Nephron (organoid): ENCODE results near the gene ARHGAP29.

Source experiments
- H3K27ac Mint-ChIP-seq, 3 experiments: 2 replicates each; pipeline ENCODE4 v1.8.0; 2020; ENCODE audit warnings: mixed read lengths in 3 of 3, mild to moderate bottlenecking in 2 of 3, moderate library complexity in 1 of 3
- H3K27me3 Mint-ChIP-seq: 2 replicates; pipeline ENCODE4 v1.8.0; 2021; ENCODE audit warnings: low read depth, mild to moderate bottlenecking, moderate library complexity, mixed read lengths
- H3K36me3 Mint-ChIP-seq: 2 replicates; pipeline ENCODE4 v1.8.0; 2020; ENCODE audit warnings: low read depth, mixed read lengths
- H3K4me1 Mint-ChIP-seq: 2 replicates; pipeline ENCODE4 v1.8.0; 2020; ENCODE audit warnings: mixed read lengths
- H3K4me3 Mint-ChIP-seq, 3 experiments: 2 replicates each; pipeline ENCODE4 v1.8.0; 2020; ENCODE audit warnings: mild to moderate bottlenecking in 3 of 3, mixed read lengths in 3 of 3, moderate library complexity in 2 of 3
- H3K9me3 Mint-ChIP-seq: 2 replicates; pipeline ENCODE4 v1.8.0; 2020; ENCODE audit warnings: mixed read lengths
- TF ChIP-seq, protein P1 (sequence below), 3 experiments: fragments of 200-600 bp; sonication (generic); IDR thresholded peaks; one replicate each; pipeline ENCODE4 v1.5.0; 2021; ENCODE audit warnings: antibody characterized with exemption in 3 of 3; ENCODE audit not compliant: unreplicated experiment in 3 of 3

The ARHGAP29 gene

DNA sequence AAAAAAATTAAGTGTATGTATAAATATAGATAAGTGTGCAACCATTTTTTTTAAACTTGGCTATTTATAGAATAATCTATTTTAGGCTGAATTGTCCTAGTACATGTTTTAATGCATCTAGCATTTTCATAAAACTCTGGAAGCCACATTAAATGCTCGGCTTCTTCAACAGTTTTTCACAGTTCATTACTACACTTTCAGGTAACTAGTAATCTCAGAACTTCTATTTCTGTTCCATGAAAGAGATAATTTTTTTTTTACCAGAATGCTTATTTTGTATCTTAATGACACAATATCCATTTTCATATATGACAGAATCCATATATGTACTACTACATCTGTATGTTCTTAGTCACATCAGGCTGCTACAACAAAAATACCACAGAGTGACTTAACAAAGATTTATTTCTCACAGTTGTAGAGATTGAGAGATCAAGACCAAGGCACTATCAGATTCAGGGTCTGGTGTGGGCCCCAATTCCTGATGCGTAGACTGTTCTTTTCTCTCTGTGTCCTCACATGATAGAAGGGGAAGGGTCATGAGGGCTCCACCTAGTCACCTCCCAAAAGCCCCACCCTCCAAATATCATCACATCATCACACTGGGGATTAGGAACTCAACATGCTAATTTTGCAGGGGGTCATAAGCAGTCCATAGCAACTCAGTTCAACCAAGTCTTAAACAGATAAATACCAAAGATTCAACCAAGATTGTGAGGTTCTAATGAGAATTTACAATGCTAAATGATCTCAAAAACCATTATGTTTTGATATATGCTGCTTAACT, 43.1 kb downstream of the ARHGAP29 start:
- Mint-ChIP-seq H3K9me3 (no peaks in the 10 kb centered on the region), H3K36me3 (peaks cover 28% of the 10 kb centered on the region), H3K27me3 (no peaks in the 10 kb centered on the region), H3K4me3 (no peak overlapping the region), H3K4me1 (no peaks in the 10 kb centered on the region), H3K27ac (no peak overlapping the region)
- TF ChIP-seq, protein P1, sequence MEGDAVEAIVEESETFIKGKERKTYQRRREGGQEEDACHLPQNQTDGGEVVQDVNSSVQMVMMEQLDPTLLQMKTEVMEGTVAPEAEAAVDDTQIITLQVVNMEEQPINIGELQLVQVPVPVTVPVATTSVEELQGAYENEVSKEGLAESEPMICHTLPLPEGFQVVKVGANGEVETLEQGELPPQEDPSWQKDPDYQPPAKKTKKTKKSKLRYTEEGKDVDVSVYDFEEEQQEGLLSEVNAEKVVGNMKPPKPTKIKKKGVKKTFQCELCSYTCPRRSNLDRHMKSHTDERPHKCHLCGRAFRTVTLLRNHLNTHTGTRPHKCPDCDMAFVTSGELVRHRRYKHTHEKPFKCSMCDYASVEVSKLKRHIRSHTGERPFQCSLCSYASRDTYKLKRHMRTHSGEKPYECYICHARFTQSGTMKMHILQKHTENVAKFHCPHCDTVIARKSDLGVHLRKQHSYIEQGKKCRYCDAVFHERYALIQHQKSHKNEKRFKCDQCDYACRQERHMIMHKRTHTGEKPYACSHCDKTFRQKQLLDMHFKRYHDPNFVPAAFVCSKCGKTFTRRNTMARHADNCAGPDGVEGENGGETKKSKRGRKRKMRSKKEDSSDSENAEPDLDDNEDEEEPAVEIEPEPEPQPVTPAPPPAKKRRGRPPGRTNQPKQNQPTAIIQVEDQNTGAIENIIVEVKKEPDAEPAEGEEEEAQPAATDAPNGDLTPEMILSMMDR (IDR thresholded peaks at IDR 0.05; ENCODE audit: unreplicated experiment in 3 of 3), result no peak

DNA sequence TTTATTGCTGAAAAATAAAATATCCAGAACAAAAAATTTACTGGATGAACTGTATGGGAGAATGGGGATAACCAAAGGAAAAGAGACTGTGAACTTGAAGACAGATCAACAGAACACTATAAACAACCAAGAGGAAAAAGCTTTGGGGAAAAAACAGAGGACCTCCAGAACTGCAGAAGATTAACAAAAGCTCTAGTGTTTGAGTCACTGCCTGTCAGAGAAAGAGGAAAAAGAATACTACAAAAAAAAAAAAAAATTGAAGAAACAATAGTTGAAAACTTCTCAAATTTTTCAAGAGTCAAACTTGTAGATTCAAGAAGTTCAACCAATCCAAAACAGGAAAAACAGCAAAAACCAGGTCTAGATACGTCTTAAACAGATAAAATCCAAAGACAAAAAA, 44.3 kb downstream of the ARHGAP29 start:
- H3K9me3 Mint-ChIP-seq, result no peaks in the 10 kb centered on the region
- no peaks in the 10 kb centered on the region for H3K27me3 Mint-ChIP-seq
- H3K27ac Mint-ChIP-seq, result no peak overlapping the region
- H3K36me3 Mint-ChIP-seq, result peaks cover 24% of the 10 kb centered on the region
- H3K4me3 Mint-ChIP-seq, result no peak overlapping the region
- TF ChIP-seq, protein P1 (IDR thresholded peaks at IDR 0.05; ENCODE audit: unreplicated experiment in 3 of 3), result no peak
- H3K4me1 Mint-ChIP-seq, result no peaks in the 10 kb centered on the region

DNA sequence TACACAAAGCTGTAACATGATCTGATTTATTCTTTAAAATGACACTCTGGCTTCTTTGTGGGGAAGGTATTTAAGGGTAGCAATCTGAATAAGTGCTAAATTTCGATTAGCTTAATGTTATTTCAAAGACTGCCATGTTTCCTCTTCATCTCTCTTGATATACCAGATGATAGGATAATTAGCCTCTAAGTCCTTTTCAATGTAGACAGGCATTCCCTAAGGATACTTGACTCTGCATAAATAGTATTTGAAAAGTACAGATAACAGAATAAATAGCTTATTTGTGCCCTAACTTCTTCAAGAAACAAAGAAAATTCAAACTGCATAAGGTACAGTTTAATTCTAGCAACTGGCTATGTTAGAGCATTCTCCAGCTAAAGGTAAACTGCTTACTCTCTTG, 46.2 kb downstream of the ARHGAP29 start:
- Mint-ChIP-seq H3K9me3 (no peaks in the 10 kb centered on the region), H3K4me1 (no peaks in the 10 kb centered on the region), H3K36me3 (peaks cover 21% of the 10 kb centered on the region), H3K4me3 (no peak overlapping the region), H3K27me3 (no peaks in the 10 kb centered on the region), H3K27ac (no peak overlapping the region)
- TF ChIP-seq, protein P1 (IDR thresholded peaks at IDR 0.05; ENCODE audit: unreplicated experiment in 3 of 3), result no peak

DNA sequence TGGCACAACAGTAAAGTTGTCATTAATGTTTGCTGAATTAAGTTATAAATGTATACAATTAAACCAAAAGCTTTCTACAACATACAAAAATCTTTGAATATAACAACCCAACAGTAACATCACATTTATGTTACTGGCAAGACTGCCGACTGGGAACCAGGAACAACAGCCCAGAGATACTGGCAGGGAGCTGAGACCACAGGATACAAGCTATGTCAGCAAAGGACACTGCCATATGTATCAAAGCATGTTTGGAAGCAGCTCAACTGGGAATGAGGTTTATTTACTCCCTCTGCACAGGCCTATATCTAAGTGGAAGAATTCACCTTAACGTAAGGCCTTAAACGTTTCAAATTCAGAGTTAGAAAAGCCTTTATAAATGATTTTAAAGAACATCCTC, 50.4 kb downstream of the ARHGAP29 start:
- Mint-ChIP-seq H3K4me1 (no peaks in the 10 kb centered on the region), H3K27me3 (no peaks in the 10 kb centered on the region), H3K36me3 (peaks cover 33% of the 10 kb centered on the region), H3K4me3 (no peak overlapping the region), H3K9me3 (no peaks in the 10 kb centered on the region), H3K27ac (no peak overlapping the region)
- TF ChIP-seq, protein P1 (IDR thresholded peaks at IDR 0.05; ENCODE audit: unreplicated experiment in 3 of 3), result no peak

DNA sequence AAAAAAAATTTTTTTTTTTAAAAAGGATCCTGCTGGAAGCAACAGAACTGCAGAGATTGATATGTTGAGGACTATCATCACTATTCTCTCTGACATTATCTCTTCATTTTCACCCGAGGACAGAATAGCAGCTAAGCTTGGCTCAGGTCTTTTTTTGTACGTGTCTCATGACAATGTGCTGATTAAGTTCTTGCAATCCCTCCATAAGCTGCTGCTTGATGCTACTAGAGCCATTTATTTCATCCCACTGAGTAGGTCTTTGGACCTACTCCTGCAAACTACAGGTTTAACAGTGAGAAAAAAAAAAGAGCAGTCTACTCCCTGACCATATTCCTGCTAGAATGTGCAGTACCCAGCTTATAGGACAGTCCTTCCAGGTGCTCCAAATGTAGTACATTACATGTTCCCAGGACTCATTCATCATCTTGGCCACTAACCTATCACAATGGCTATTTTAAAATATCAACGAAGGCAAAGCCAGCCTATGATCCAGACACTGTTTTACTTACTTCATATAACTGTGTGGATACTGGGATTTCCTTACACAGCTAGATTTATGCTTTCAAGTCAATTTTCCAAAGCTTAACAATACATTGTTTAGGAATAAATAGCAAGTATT, 54.1 kb downstream of the ARHGAP29 start:
- peak overlapping the region in 1 of 3 experiments; percentile 10 for H3K27ac Mint-ChIP-seq
- TF ChIP-seq, protein P1 (IDR thresholded peaks at IDR 0.05; ENCODE audit: unreplicated experiment in 3 of 3), result no peak
- no peaks in the 10 kb centered on the region for H3K27me3 Mint-ChIP-seq
- no peak overlapping the region for H3K4me3 Mint-ChIP-seq
- peaks cover 60% of the 10 kb centered on the region for H3K36me3 Mint-ChIP-seq
- H3K4me1 Mint-ChIP-seq, result no peaks in the 10 kb centered on the region
- H3K9me3 Mint-ChIP-seq, result no peaks in the 10 kb centered on the region
